Measurements from ENCODE around the gene FBXO8.

Gene FBXO8

DNA sequence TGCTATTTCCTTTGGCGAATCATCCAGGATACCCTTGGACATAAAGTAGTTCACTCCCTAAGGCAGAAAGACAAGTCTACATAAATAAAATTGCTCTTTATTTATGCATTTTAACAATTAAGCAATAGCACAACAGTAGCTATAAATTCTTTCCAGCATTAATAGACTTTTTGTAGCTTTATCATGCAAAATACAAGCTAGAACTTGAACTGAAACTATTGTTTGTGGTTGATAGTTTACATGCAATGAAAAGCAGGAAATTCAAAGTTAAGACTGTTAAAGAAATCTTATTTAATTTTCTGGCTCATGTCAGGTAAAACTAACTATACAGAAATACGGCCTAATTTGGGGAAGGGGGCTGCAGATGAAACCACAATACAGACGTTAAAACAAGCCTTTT is 42.3 kb downstream of the FBXO8 start:
- DNase-seq: no peak

DNA sequence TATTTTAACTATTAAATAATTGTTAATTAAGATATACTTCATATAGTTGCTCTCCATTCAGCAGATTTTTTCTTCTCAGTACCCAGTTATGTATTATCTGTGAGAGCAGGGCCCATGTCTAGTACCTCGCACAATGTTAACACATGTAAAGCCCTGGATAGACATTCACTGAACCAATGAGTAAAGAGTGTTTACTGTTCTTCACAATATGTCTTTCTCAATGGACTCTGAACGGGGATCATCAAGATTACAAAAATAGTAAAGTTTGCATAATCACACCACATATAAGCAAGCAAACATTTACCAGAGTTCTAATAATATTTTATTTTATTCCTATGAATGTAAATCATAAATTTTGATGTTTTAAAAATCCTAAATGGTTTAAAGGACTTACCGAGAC is 47.1 kb downstream of the FBXO8 start:
- DNase-seq: no peak

DNA sequence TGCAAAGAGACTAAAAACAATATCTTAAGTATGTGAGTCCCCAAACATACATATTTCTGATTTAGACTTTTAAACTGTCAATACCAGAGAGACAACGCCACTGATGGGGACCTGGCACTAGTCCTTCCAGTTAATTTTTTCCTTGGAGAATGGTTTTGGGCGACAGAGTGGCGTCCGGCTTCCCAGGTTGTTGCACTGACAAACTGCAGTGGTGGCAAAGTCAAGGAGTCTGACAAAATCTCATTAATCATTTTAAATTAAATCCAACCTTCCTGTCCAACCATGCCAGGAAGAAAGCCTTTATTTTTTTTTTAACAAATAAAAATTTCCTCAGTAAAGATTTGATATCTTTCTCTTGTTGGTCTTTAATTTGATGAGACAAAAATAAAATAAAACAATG is 52.8 kb downstream of the FBXO8 start:
- no peak for DNase-seq

DNA sequence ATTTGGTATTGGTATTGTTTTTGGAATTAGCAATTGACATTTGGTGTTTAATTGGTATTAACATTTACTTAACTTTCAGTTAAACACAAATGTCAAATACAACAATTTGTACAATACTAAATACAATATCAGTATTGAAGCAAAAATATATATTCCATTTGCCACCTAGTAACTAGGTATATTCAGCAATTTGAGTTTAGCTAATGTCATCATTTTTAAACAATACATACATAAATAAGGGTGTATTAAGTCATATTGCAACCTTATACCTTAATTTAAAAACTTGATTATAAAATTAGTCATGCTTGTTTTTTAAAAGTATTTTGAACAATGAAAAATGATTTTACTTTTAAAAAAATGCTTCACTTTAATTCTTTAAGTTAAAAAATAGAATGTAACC is 53.3 kb downstream of the FBXO8 start:
- no peak for DNase-seq

DNA sequence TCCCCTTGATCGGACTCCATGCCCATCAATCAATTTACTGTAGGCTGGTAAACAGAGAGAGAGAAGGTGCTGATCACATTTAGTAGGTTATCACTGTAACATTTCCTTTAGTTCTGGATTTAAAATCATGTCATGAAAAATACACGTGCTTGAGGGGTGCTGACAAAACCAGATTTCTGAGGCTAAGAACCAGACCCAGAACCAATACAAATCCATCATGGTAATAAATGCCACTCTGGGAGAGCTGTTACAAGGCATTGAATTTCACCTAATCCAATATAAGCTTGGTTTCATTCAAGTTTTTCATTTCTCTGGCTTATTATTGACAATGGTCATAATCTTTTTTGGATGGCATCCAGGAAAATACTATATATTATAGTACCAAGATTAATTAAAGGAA is 54.5 kb downstream of the FBXO8 start:
- DNase-seq: no peak

DNA sequence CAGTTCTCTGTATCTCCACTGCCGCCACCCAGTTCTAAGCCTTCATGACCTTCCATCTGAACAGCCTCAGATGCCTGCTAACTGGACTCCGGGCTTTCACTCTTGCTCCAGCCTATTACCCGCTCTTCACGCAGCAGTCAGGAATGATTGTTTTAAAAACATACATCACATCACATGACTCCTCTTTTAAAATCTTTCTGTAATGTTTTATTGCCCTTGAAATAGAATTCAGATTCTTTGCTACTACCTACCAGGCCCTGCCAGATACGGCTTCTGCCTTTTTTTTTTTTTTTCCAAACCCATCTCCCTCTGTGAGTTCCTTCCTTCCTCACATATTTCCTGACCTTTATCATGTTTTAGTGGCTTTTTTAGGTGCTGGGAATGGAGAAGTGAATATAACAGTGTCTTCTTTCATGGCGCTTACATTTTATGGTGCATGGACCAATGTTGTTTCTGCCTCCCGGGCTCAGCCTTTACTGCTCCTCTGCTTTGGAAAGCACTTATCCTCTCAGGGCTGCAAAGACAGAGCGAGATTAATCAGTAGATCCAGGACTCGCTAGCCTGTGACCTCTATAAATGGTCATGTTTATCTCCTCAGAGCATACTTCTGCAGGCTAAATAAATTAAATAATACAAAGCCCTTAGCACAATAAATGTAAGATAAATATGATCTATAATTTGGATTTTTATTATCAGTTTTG is 58.0 kb downstream of the FBXO8 start:
- no peak for DNase-seq

DNA sequence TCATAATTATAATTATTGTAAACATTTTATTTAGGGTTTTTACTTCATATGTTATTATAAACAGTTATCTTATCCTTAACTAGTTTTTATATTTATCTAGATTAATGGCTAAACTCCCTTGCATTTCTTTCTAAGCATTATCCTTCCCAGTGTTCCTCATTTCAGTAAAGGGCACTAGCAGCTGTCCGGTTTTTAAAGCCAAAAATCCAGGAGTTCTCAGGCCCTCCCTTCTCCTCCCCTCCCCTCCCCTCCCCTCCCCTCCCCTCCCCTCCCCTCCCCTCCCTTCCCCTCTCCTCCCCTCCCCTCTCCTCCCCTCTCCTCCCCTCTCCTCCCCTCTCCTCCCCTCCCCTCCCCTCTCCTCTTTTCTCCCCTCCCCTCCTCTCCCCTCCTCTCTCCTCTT is 58.9 kb downstream of the FBXO8 start:
- DNase-seq: no peak

DNA sequence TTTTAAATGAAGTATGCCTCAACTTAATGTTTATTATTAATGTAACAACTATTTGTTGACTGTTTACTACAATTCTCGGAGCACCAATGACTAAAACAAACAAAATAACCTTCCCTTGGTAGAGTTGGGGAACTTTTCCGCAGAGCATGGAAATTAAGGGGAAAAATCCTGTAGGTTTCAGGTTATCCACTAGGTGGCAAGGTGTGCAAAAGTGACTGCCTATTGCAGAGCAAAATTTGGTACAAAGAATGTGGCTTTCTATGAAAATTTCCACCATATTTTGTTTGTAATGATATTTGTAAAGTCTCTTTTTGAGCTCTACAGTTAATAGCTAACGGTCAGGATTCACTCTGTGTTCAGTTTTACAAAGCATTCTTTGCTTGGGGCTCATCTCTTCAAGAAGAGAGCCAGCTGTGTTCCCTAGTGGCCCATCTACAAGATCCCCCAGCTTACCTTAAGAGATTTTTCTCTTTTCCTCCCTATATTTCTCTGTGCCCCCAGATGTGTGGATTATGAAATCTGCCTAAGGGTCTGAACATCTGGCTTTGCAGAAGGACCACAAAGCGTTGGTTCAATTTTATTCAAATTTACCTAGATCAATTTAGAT is 61.1 kb downstream of the FBXO8 start:
- no peak for DNase-seq

DNA sequence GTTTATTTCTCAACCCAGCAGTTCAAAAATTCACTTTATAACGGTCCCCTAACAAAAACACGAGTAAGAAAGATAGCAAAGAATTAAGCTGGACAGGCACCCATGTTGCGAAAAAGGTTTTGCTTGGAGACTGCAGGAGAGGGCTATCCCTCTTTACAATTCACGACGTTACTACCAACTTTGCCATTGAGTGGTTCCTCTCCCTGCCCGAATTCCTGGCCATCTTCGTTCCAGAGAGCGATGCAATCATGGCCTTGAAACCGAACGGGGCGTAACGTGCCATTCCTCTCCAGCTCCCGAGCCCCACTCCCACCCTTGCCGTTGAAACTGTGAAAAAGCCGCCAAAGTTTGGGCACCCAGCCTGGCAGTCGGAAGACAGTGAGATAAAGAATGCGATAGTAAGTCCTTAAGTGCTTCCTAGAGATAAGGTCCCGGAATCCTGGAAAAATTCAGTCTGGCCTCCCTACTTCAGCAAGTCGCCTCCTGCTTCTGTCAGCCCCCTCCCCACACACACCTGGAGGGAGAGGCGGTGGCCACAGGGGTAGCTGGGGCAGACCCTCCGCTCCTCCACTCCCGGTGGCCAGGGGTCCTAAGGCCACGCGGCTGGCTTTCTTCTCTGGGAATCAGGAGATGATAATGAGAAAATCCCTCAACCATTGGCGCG is 65.2 kb downstream of the FBXO8 start:
- DNase-seq: no peak

DNA sequence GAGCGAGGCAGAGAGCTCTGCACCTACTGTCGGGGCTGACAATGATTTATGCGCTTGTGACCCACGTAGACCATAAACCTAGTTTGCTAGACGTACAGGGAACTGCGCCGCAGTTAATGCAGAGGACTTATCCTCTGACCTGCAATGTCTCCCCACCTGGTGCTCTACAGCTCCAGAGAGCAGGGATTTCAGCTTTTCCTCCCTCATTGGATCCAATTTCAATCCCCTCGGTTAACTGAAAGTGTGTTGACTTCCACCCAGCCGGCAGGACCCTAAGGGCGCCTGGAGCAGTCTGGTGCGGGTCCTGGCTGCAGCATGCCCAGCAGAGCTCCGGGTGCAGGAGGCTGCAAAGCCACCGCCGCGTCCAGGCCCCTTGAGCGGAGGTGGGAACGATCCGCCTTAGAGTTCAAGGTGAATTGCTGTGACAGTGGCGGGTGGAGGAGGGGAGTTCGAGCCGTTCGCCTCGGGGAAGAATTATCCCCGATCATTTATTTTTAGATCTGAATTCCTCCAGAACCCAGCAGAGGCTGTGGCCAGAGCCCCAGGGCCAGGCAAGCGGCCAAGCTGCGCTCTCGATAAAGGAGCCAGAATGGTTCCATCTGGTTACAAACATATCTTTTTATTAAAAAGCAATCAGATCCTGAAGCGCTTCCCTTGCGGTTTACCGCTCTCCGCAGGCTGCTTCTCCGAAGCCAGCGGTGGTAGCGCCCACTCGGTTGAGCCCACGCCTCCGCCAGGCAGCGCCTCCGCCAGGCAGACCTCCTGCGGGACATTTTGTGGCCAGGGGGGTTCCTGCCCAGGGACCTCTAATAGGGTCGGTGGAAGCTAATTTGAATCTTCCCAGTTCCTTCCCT is 66.0 kb downstream of the FBXO8 start:
- no peak for DNase-seq

DNA sequence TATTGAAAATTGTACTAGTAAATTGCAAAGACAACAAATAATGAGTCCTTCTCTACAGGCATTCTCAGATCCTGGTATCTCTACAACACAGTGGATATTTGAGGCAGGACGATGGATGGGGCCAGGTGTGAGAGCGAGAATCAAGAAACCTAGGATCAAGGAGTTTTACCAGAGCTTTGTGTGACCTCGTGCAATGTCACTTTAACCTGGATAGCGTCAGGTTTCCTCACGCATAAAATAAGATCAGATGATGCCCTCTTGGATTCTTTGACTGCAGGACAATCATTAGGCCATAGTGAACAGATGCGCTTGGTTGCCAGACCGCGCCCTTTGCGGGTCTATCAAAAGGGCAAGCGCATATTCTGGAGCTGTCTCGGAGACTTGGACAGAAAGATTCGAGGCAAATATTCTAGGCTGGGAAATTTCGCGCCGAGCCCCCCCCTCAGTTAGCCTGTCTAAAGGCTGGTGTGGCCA is 66.6 kb downstream of the FBXO8 start:
- no peak for DNase-seq

DNA sequence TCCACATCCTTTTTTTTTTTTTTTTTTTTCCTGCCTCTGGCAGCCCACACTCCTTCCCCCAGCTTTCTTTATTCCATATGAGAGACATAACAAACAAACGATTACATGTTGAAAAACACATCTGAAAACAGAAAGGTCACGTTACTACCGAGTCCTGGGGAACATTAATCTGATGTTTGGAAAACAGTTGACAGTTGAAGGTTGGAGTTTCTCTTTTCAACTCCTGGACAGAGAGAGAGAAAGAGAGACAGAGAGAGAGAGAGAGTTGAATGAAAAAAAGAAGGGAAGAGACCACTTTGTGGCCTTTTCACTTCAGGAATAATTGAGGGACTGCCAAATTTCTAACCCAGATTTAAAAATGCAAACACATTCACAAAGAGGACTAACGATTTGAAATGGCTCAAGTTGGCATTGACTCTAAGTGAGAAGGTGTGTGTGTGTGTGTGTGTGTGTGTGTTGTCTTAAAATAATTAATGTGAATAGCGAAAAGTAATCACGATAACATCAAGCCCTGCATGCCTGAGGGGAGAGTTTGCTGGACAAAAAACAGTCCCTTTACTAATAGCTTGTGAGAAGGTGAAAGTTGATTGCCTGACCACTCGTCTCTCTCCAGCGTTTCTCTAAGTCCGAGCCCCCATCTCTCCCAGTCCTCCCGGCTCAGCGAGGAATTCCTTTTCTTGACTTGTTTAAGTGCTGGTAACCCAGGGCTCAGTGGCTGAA is 67.3 kb downstream of the FBXO8 start:
- no peak for DNase-seq

DNA sequence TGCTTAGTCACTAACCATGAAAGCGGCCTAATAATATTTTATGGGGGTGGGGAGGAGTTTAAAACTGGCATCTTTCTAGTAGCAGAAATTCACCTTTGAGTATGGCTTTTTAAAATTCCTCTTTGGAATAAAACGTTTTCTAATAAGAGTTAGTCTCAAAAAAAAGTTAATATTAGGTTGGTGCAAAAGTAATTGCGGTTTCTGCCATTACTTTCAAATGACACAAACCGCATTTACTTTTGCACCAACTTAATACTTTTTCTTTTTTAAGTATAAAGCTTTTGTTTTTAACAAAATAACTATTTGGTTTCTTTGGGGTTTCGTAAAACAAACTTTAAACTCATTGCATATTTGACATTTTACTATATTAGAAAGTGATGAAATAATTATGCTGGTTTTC is 68.4 kb downstream of the FBXO8 start:
- no peak for DNase-seq

DNA sequence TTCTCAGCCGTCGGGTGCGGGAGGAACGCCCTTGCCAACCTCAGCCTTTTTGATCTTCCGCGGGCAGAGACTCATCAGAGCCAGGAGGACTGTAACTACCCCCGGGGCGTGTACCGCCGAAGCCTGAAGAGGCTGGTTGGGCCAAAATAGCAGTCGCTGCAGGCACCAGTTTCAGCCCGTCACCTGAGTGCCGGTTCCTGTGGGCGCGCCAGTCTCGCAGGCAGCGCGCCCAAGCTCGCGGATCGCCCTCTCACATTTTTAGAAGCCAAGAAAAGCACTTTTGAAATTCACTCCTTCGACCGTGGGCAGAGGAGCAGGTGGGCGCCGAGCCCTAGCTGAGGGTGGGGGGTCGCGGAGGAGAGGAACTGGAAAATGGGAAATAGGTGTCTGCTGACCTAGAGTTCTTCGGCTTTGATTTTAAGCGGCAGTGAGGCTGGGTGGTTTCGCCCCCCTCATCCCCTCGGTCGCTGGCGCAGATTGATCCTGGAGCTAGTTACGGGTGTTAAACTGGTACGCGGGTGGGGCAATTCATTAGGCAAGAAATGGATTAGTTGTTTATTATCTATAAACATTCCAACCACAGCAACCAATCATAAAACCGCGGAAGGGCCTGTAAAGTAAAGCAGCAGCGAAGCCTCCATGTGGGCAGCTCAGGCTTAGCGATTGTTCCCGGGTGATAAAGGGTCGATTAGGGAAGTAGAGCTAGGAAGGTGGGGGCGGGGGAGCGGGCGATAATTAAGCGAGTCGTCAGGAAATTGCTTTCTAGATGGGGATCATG is 69.2 kb downstream of the FBXO8 start:
- DNase-seq: no peak

DNA sequence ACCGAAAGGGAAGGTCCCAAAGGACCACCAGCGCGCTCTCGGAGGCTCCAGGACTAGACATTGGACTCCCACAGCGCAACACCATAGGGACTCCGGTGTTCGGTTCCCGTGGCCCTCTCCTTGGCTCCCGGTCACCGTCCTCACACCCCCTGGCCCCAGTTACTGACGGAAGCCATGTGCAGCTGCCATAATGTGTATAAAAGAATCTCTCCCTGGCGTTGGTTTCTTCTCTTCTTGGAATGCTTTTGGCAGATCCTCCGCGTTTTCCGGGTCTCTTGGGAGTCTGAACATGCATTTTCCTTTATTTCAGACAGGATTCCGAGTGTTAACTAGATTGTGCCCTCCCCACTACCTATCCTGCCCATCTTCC is 69.8 kb downstream of the FBXO8 start:
- no peak for DNase-seq

DNA sequence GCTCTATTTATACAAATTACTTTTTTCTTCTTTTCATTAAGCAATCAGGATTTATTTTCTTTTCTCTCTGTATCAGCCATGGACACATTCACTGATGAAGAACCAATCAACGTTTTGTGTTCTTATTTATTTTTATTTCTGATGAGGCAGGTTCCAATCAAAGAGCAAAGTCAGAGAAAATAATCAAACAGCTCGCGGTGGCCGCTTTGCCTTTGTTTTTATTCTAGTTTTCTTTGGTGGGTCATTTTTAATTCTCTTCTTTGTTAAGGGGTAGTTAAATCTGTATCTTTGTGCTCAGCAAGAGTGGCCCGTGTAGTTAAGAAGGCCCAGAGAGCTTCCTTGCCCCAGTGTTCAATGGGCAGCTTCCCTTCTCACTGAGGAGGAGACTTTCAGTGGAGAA is 71.4 kb downstream of the FBXO8 start:
- DNase-seq: no peak

DNA sequence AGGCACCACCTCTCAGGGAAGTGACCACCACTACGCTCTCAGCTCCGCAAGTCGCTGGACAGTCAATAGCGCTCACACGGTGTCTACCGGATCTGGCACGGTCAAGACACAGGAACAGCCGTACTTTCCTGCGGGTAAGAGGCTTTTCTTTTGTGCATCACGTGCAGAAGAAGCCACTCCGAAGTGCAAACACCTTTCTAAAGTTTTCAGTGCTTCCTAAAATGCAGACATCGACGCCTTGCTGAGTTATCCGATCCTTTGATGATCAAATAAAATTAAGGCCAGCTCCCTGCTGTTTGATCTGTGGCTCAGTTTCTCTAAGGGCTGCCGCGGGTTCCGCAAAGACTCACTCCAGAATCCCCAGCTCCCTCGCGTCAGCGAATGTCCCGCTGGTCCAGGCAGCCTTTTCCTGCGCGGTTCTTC is 71.8 kb downstream of the FBXO8 start:
- DNase-seq: no peak

DNA sequence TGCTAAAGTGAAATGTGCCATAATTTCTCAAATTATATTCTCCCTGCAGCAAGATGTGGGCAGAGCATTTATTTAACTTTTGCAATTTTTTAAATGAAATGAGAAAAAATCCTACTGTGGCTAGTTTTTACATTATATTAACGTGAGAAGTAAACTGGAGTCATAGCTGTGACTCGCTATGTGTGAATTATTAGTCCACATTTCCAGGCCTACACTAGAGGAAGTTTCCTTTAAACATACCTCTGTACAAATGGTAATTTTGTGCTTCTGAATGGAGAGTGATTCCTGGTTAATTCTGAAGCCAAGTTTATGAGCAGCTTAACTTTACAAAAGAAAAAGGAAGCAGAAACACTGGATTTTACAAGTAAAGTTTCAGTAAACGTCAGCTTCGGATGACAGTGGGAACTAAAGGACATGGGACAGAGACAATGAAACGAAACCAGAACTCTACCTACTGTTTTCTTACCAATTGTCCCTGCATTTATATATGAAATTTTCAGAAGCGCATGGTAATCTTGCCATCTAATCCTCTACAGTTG is 72.4 kb downstream of the FBXO8 start:
- DNase-seq: no peak

DNA sequence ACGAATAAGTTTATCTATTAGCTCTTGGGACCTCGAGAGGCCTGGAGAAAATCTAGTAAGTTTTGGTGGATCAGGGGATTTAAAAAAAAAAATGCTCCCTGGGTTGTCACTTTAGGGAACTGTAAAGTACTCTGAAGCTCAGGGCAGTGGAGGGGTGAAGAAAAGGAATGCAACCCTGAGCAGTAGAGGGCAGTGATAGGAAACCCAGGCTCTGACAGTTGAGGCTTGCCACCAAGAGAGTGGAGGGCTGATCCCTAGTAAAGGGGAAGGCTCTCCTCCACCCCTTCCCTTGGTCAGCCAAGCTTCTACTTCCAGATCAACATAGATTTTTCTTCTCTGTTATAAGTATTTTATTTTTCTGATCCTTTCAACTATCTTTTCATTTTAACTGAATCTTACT is 73.1 kb downstream of the FBXO8 start:
- DNase-seq: no peak

DNA sequence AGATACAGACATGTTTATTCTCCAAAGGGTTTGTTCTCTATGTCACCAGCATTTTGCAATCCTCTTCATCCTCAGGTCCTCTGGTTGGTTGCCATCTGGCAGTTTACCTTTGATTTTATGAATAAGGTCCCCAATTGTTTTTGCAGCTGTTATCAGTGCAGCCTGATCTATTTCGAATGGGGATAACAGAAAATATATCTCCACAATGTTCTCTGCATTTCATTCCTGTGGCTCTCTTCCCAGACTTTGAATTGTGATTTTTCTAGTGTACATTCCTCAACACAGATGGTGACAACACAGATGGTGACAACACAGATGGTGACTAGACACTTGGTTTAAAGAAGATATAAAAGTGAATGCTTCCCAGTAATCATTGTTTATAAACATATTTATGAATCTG is 74.1 kb downstream of the FBXO8 start:
- DNase-seq: no peak

DNA sequence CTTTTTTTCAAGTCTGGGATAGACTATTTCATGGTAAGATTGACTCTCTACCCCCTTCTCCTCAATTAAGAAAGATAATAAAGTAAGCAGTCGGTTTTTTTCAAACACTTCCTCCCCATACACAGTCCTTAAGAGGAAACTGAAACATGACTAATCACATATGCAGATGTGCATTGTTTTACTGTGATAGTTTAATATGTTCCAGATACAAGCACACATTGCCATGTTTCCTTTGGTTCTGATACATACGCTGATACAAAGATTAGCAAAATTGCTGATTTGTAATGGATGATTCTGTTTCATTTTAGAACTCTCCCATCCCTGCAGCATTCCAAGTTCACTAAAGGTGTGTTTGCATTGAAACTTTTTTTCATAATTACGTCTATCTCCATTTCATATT is 76.1 kb downstream of the FBXO8 start:
- no peak for DNase-seq

Measured in SHP77 treated with DMSO at 0.1 percent for 48 hours (cell line).